DND-41 (cell line): ENCODE measurements around the gene PTGR2.

ENCODE experiments used
- CTCF ChIP-seq: IDR thresholded peaks from 2 replicates; pipeline ENCODE4 v1.5.1; 2012; ENCODE audit warnings: borderline replicate concordance, low read length, moderate library complexity, mild to moderate bottlenecking; ENCODE audit not compliant: poor library complexity, severe bottlenecking; ENCODE audit errors: extremely low read depth
- EZH2 ChIP-seq: IDR thresholded peaks from 3 replicates; pipeline ENCODE4 v1.6.1; 2012; ENCODE audit warnings: borderline replicate concordance, low read depth, mild to moderate bottlenecking, moderate library complexity, low read length, inconsistent platforms; ENCODE audit not compliant: severe bottlenecking

DNA sequence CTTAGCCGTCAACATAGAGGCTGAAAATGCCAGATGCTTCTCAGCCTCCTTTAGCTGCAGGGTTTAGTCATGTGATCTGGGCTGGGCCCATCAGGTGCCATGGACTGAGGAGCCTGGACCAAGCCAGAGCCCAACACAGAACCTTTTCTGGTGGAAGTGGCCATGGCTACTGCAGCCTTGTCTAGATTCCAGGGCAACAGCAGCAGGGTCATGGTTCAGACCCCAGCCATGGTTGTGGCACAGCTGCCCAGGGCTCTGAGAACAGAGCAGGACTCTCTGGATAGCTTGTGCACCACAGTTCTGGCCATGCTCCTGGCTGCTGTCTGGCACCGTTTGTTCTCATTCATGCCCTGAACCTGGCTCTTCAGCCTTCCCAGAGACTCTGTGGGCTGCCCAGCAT lies 47.0 kb upstream of the PTGR2 start:
- TF ChIP-seq CTCF (no peak), EZH2 (no peak)
